NCI-H2171 treated with DMSO at 0.1 percent for 48 hours (cell line): ENCODE data around the gene OGDH.

Experiments used
- DNase-seq: peaks from one replicate; lab custom pipeline; 2025; lab: John Stamatoyannopoulos, UW

The OGDH gene

GRCh38 chr7:44638611-44639557 lies 32.5 kb downstream of the OGDH start:
- DNase-seq = no peak

DNA sequence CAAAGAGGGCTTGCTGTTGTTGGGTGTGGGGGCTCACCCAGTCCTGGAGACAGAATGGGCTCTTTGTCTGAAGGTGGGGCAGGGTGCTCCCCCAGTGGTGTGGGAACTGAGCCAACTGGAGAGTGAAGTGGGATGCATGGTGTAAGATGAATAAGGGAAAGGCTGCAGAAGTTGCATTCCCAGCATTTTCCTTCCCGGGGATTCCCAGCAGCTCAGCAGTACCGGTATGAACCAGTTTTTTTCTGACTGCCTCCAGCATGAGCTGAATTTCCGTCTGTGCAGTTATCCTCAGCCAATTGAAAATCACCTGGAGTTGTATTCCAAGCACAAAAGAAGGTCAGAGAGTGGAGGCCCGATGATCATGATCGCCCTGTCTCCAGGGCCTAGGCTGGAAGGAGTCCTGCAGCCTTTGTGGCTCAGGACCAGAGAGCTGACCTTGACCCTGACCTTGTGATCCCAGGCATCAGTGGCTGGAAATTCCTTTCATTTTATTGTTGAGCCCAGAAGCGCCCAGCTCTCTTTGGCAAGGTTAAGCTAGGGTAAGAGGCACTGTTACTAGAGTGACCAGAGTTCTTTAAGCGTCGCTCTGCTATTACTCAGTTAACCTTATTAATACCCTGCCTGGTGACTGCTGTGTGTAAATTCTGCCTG lies 33.4 kb downstream of the OGDH start:
- DNase-seq = peak; percentile 22

DNA sequence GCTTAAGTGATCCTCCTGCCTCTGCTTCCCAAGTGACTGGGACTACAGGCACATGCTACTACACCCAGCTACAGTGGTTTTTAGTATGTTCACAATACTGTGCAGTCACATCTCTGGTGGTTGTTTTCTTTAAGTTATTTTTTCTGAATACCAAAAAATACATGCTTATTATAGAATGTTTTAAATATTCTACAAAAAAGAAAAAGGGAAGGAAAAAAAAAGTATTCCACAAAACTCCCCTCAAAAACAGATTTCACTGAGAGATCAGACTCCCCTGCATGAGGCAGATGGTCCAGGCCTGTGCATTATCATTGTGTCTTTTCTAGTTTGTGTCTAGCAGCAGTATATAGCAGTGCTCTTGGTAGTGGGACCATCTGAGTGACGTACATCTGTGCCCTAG lies 36.8 kb downstream of the OGDH start:
- peak; percentile 13 for DNase-seq

- DNase-seq = no peak
These were observed 38.8 kb downstream of the OGDH start for GRCh38 chr7:44645254-44645653.

- DNase-seq = no peak
These were observed 39.3 kb downstream of the OGDH start for GRCh38 chr7:44645696-44646095.

DNA sequence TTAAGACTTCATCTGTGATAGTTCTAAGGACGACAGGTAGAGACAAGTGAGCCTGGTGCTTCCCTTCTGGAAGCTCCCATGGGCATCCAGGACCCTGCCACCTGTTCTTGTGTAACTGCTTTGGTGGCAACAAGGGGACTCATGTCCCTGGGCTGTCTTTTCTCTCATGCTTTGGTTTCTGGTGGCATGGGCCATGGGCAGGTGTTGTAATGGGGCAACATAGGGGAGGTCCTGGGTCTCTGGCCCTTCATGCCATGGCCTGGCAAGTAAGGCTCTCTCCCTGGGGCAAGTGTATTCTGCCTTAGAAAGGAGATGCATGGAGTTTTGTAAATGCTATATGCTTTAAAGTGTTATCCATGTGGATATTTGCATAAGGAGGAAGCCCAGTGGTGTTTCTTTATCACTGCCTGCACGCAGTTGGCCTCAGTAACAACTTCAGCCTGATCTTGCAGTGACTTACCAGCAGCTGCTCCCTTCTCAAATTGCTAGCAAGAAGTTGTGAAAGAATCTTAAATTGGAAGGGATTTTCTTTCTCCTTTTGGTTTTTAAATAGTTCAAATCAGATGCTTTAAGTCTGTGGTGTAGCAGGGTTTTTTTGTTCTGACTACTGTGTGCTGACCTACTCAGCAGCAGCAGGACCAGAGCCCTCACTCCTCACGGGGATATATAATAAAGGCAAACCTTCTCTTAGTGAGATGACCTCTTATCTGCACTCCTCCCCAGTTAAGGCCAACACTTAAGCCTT lies 39.9 kb downstream of the OGDH start:
- DNase-seq = no peak

- DNase-seq = no peak
These were observed 40.7 kb downstream of the OGDH start for GRCh38 chr7:44646921-44647636.

DNA sequence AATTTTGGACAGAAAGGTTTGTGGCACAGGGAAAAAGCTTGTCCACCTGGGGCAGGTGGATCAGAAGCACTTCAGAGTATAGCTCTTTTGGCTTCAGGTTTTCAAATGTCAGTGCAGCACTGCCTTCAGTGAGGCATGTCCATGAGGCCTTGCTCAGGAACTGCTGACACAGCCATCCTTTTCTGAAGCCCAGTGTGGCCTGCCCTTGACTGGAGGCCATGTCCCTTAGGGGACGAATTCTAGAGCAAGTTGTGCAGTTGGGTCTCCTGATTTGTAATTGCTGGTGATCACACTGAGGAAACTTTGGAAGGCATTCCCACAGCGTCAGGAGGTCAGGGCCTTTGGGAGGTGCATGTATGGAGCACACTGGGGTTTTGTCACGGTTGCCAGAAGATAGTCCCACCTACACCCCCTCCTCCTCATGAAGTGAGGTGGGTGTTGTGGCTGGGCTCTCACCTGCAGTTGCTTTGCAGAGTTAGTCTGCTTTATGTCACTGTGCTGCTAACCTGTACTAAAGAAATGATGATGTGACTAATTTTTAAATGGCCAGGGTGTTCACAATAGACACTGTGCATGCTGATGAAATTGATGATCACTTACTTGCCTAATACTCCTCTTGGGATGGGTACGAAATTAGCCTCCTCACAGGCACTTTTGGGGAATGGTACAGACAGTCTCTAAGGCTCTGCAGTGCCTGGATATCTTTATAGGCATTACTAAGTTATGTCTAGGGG lies 41.7 kb downstream of the OGDH start:
- DNase-seq = no peak

- DNase-seq = no peak
These were observed 43.8 kb downstream of the OGDH start for GRCh38 chr7:44650242-44650641.

DNA sequence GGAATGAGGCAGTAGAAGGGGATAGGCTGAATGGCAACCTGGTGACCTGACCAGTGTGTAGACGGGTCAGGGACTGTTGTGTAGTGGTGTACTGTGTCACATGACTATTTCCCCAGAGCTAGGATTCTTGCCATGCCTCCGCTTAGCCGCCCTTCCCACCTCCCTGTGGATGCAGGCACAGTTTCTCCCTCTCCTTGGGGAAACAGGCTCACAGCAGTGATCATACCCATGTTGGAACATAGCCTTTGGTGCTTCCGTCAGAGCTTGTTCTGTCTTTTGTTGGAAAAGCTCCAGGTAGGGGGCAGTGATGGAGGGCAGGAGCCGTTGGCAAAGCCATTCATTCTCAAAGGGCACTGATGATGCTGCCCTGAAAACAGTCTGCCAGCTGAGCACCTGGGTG lies 44.3 kb downstream of the OGDH start:
- DNase-seq = no peak

DNA sequence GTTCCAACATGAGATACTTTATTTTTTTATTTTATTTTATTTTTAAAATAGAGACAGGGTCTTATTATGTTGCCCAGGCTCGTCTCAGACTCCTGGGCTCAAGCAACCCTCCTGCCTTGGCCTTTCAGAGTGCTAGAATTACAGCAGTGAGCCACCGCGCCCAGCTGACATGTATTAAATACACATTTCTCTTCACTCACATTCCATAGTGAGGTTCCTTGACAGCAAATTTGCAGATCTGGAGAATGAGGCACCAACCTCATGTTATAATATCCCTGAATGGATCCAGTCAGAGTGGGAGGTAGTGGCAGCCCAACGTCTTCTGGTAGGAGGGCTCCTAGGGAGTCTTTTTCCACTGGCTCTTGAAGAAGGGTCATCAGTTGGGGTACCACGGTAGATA lies 46.1 kb downstream of the OGDH start:
- DNase-seq = no peak

DNA sequence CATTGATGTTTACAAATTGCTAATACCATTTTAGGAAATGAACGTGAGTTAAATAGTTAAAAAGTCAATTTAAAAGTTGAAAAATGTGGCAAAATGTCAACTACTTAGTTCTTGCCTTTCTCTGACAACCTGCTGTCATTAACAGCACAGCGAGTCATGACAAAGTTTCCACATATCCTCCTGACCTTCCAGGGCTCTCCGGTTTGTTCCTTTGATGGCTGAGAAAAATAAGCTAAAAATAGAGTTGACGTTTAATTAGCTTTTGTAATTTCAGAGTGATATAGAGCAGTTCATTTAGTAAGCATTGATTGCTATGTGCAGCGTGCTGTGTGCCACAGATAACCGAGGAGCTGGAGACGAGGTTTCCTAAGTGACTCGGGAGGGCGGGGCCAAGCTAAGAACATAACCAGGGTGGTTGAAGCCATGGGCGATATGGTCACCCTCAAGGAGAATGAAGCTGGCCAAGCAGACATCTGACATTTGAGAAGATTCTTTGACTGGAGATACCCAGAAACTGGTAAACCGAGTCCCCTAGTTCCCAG lies 47.9 kb downstream of the OGDH start:
- DNase-seq = no peak

GRCh38 chr7:44655341-44655740 lies 48.9 kb downstream of the OGDH start:
- DNase-seq = no peak

GRCh38 chr7:44658979-44659378 lies 52.6 kb downstream of the OGDH start:
- DNase-seq = no peak

DNA sequence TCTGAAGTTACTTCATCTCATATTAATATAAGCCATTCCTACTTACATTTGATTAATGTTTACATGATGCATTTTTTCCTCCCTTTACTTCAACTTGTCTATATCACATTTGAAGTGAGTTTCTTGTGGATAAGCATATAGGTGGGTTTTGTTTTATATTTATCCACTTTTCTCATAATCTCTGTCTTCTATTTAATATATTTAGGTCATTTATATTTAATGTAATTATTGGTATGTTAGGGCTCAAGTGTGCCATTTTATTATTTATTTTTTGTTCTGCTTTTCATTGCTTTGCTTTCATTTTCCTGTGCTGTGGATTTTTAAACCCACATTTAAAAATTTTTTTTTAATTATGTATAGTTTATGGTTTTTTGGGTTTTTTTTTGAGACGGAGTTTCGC lies 54.8 kb downstream of the OGDH start:
- DNase-seq = no peak

DNA sequence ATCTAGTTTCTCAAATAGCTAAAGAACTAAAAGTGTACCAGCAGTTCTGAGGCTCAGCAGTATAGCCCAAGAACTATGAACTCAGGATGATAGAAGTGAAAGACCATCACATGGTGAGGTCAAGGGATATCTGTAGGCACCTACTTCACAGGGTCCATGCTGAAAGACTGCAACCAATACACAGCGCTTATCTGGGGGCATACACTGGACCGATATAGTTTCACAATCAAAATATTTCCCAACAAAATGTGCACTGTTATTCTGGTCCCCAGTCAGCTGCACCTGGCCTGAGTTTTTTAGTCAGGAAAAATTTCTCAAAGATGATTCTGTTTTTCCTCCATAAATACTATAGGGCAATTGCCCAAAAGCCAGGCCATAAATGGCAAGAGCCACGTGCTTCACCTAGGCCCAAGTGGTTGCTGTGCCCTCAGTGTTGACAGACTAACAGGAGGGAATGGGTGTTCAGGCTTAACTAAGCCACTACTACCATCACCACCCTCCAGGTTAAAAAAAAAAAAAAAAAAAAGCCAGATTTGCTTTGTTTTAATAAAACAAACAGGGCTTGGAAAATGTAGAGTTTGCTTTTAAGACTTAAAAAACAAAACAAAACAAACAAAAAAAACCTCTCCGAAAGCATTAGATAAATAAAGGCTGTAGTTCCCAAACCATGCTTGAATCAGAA lies 58.5 kb downstream of the OGDH start:
- DNase-seq = no peak

DNA sequence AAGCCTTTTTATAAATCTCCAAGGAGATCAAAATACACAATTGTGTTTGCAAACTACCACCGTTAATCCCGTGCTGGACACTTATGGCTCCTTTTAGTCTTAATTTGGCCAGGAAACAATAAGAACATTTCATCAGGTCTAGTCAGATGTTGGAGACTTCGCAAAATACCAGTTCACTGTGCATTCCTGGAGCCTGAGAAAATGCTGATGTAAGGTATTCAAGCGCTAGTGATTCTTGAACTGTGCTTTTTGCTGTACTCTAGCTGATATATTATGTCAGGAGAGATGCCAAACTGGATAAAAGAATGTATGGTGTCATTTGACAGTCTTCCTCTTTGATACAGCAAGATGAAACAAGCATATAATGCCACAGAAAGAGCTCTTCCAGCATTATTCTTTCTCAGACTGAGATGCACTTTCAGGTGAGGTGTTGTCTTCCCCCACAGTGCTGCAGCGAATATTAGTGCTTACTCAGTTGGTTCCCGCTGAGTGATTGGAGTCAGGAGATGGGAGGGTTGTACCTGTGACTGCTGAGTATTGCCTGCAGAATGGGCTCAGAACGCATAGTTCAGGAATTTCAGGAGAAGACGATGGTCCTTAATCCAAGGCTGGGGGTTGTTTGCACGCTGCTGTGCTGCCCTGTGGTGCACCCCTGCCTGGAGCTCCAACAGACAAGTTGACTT lies 59.2 kb downstream of the OGDH start:
- DNase-seq = no peak

GRCh38 chr7:44666566-44666965 lies 60.1 kb downstream of the OGDH start:
- DNase-seq = no peak

GRCh38 chr7:44667190-44667589 lies 60.8 kb downstream of the OGDH start:
- DNase-seq = no peak

GRCh38 chr7:44671069-44671468 lies 64.6 kb downstream of the OGDH start:
- DNase-seq = peak; percentile 4
